Posterior cingulate gyrus (tissue), 11 donors: ENCODE data around the gene HIP1.
"Not testable (repeated sequence)": the region's sequence is repeated elsewhere in the genome, so short reads cannot be mapped to it uniquely, and the experiment has no call there.

Experiments used
- DNase-seq, 10 donors: peaks; one replicate each; pipeline versions ENCODE4 v3.0.0 to v3.0.0-alpha.2; 2020 to 2021; ENCODE audit warnings: mixed read lengths in 3 of 10
- intact Hi-C: fragments of 100-400 bp; cut with DNase I; formaldehyde crosslinking; loops from one replicate; pipeline ENCODE4 v1.15.1; 2023

HIP1 gene

GRCh38 chr7:75595766-75596165 is 143.0 kb downstream of the HIP1 start:
- no peak for DNase-seq
- intact Hi-C loops, result no loop called here

- DNase-seq, intact Hi-C loops: not testable (repeated sequence)
These were observed 145.1 kb downstream of the HIP1 start for GRCh38 chr7:75593500-75594184.

- DNase-seq, result no peak
- intact Hi-C loops, result no loop called here
These were observed 147.1 kb downstream of the HIP1 start for GRCh38 chr7:75591467-75592255.

- intact Hi-C loops, result no loop called here
- DNase-seq, result no peak
These were observed 148.3 kb downstream of the HIP1 start for GRCh38 chr7:75590373-75591005.

GRCh38 chr7:75584354-75584753 is 154.4 kb downstream of the HIP1 start:
- intact Hi-C loops, result no loop called here
- DNase-seq, result no peak

- DNase-seq, result no peak
- intact Hi-C loops, result no loop called here
These were observed 155.5 kb downstream of the HIP1 start for GRCh38 chr7:75583255-75583654.

GRCh38 chr7:75579899-75580298 is 158.8 kb downstream of the HIP1 start:
- intact Hi-C loops, result no loop called here
- no peak for DNase-seq

- intact Hi-C loops, result no loop called here
These were observed 160.7 kb downstream of the HIP1 start for GRCh38 chr7:75578081-75578480.

GRCh38 chr7:75575488-75576121 is 163.1 kb downstream of the HIP1 start:
- DNase-seq, result peak in 2 of 10 donors; percentile 18 to 19
- intact Hi-C loops, result no loop called here

More at GRCh38 chr7:75578081-75578480, 160.7 kb downstream of the HIP1 start:
- DNase-seq, result no peak

GRCh38 chr7:75573477-75574019 is 165.2 kb downstream of the HIP1 start:
- intact Hi-C loops, result no loop called here
- no peak for DNase-seq

- peak in 1 of 10 donors; percentile 86 for DNase-seq
- intact Hi-C loops, result no loop called here
These were observed 165.9 kb downstream of the HIP1 start for GRCh38 chr7:75572814-75573213.

GRCh38 chr7:75572396-75572795 is 166.3 kb downstream of the HIP1 start:
- intact Hi-C loops, result no loop called here
- DNase-seq, result peak in 9 of 10 donors; percentile 40 to 97 (median 55)

GRCh38 chr7:75571209-75571608 is 167.5 kb downstream of the HIP1 start:
- intact Hi-C loops, result no loop called here
- no peak for DNase-seq

- intact Hi-C loops, DNase-seq: not testable (repeated sequence)
These were observed 169.0 kb downstream of the HIP1 start for GRCh38 chr7:75569629-75570282.

GRCh38 chr7:75567948-75568595 is 170.7 kb downstream of the HIP1 start:
- intact Hi-C loops, result no loop called here
- peak in 8 of 10 donors; percentile 8 to 74 (median 31) for DNase-seq

GRCh38 chr7:75565132-75565837 is 173.5 kb downstream of the HIP1 start:
- DNase-seq, result no peak
- intact Hi-C loops, result no loop called here

- intact Hi-C loops, result no loop called here
- no peak for DNase-seq
These were observed 175.6 kb downstream of the HIP1 start for GRCh38 chr7:75563171-75563570.

- DNase-seq, result no peak
These were observed 178.8 kb downstream of the HIP1 start for GRCh38 chr7:75559976-75560365.

More at GRCh38 chr7:75559976-75560365, 178.8 kb downstream of the HIP1 start:
- intact Hi-C loops, result no loop called here
